ENCODE results near the gene PNMA8C.

PNMA8C gene

DNA sequence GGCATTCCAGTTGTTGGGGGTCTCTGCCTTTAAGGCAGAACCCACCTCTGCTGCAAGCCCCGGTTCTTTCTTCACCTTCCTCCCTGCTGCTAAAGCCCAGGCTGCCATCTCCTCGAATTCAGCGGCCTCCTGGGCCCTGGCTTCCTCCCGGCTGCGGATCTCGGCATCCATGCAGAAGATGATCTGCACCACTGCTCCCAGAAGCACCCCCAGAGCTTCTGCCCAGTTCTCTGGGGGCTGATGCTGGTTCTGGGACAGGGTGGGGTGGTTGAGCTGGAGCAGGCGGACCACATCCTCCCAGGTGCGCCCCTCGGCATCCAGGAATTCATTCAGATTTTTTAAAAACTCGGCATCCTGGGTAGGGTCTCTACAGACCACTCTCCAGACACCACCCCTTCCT lies 41.6 kb upstream of the PNMA8C start:
- no peak for TF ChIP-seq CTCF (IDR thresholded peaks at IDR 0.05; ENCODE audit: low read depth, low read length)
- no peak overlapping the region for H3K4me3 ChIP-seq (ENCODE audit: low read depth, low read length)
- in situ Hi-C loops (cut with HindIII; ENCODE audit: low sequenced_read_pairs), result no loop called here
- DNase-seq (ENCODE audit: low read depth, low spot score), result no peak

GRCh38 chr19:46469541-46470185 lies 40.9 kb upstream of the PNMA8C start:
- no peak for TF ChIP-seq CTCF (IDR thresholded peaks at IDR 0.05; ENCODE audit: low read depth, low read length)
- H3K4me3 ChIP-seq (ENCODE audit: low read depth, low read length), result no peak overlapping the region
- no peak for DNase-seq (ENCODE audit: low read depth, low spot score)
- in situ Hi-C loops (cut with HindIII; ENCODE audit: low sequenced_read_pairs), result no loop called here

- TF ChIP-seq CTCF (IDR thresholded peaks at IDR 0.05; ENCODE audit: low read depth, low read length), result no peak
- in situ Hi-C loops (cut with HindIII; ENCODE audit: low sequenced_read_pairs), result no loop called here
- no peak overlapping the region for H3K4me3 ChIP-seq (ENCODE audit: low read depth, low read length)
- peak; percentile 91 for DNase-seq (ENCODE audit: low read depth, low spot score)
Observed at GRCh38 chr19:46466536-46467196, 37.9 kb upstream of the PNMA8C start.

- DNase-seq (ENCODE audit: low read depth, low spot score), result no peak
Observed at GRCh38 chr19:46463516-46463915, 34.8 kb upstream of the PNMA8C start.

GRCh38 chr19:46461537-46461936 lies 32.8 kb upstream of the PNMA8C start:
- DNase-seq (ENCODE audit: low read depth, low spot score), result peak; percentile 15
- in situ Hi-C loops (cut with HindIII; ENCODE audit: low sequenced_read_pairs), result no loop called here
- no peak for TF ChIP-seq CTCF (IDR thresholded peaks at IDR 0.05; ENCODE audit: low read depth, low read length)
- no peak overlapping the region for H3K4me3 ChIP-seq (ENCODE audit: low read depth, low read length)

More at GRCh38 chr19:46463516-46463915, 34.8 kb upstream of the PNMA8C start:
- H3K4me3 ChIP-seq (ENCODE audit: low read depth, low read length), result no peak overlapping the region
- in situ Hi-C loops (cut with HindIII; ENCODE audit: low sequenced_read_pairs), result no loop called here
- no peak for TF ChIP-seq CTCF (IDR thresholded peaks at IDR 0.05; ENCODE audit: low read depth, low read length)

DNA sequence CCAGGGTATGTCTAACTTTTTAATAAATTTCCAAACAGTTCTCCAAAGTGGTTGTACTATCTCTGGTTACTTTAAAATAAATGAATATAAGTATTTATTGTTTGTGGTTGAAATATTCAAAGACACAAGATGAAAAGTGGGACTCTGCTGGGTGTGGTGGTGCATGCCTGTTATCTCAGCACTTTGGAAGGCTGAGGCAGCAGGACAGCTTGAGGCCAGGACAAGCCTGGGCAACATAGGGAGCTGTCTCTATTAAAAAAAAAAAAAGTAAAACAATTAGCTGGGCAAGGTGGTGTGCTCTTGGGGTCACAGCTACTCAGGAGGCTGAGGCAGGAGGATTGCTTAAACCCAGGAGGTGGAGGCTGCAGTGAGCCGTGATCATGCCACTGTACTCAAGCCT lies 32.2 kb upstream of the PNMA8C start:
- TF ChIP-seq CTCF (IDR thresholded peaks at IDR 0.05; ENCODE audit: low read depth, low read length), result no peak

More for the DNA sequence above, 32.2 kb upstream of the PNMA8C start:
- DNase-seq (ENCODE audit: low read depth, low spot score), result no peak
- in situ Hi-C loops (cut with HindIII; ENCODE audit: low sequenced_read_pairs), result no loop called here
- no peak overlapping the region for H3K4me3 ChIP-seq (ENCODE audit: low read depth, low read length)
